ENCODE results near the gene OSBPL1A. TPM values are rescaled to one million over a fixed set of nuclear protein-coding genes. Genes with fewer than 3 reads are reported as not detected.

The OSBPL1A gene
- total RNA-seq, 4 donors from 2014 or later, result 61.5 to 227 (median 98.7) TPM

DNA sequence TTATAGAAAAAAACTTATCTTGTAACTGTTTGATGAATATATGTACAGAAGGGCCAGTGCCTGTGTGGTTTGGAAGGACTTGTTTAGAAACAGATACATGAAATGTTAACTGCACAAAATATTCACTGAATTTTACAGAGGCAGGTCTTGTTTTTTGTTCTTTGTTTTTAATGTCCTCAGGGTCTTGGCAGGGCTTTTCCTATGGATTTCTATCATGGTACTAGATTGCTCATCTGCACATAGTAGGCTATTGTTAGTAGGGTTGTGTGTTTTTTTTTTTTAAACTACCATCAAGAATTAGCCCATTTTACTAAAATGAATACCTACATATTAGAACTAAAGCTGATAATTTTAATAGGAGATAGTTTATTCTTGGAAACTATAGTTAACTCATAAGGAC is 255.2 kb downstream of the OSBPL1A start:
- no peak for TF ChIP-seq POLR2A (IDR thresholded peaks at IDR 0.05)
- TF ChIP-seq, protein P1, sequence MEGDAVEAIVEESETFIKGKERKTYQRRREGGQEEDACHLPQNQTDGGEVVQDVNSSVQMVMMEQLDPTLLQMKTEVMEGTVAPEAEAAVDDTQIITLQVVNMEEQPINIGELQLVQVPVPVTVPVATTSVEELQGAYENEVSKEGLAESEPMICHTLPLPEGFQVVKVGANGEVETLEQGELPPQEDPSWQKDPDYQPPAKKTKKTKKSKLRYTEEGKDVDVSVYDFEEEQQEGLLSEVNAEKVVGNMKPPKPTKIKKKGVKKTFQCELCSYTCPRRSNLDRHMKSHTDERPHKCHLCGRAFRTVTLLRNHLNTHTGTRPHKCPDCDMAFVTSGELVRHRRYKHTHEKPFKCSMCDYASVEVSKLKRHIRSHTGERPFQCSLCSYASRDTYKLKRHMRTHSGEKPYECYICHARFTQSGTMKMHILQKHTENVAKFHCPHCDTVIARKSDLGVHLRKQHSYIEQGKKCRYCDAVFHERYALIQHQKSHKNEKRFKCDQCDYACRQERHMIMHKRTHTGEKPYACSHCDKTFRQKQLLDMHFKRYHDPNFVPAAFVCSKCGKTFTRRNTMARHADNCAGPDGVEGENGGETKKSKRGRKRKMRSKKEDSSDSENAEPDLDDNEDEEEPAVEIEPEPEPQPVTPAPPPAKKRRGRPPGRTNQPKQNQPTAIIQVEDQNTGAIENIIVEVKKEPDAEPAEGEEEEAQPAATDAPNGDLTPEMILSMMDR (IDR thresholded peaks at IDR 0.05 in 4 of 5, conservative IDR thresholded peaks at IDR 0.05 in 1 of 5), result no peak
- no peak overlapping the region for H3K27ac ChIP-seq
- no peaks in the 10 kb centered on the region for H3K9me3 ChIP-seq
- H3K27me3 ChIP-seq, result peaks cover 0 to 21% (median 0%) of the 10 kb centered on the region in 3 donors
- intact Hi-C loops (cut with DNase I; ENCODE audit: low total_unique reads), result no loop called here
- no peak overlapping the region for H3K4me3 ChIP-seq
- in situ Hi-C loops (cut with MboI; ENCODE audit: low sequenced_read_pairs in 4 of 4), result no loop called here
- DNase-seq (no peak), ATAC-seq (no peak)
- no peaks in the 10 kb centered on the region for H3K36me3 ChIP-seq
- no peaks in the 10 kb centered on the region for H3K4me1 ChIP-seq

DNA sequence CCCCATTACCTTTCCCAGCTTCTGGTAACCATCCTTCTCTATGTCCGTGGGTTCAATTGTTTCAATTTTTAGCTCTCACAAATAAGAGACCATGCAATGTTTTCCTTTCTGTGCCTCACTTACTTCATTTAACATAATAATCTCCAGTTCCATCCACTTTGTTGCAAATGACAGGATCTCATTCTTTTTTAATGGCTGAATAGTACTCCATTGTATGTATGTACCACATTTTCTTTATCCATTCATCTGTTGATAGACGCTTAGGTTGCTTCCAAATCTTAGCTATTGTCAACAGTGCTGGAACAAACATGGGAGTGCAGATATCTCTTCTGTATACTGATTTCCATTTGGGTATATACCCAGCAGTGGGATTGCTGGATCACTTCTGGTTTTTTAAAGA is 256.9 kb downstream of the OSBPL1A start:
- H3K4me1 ChIP-seq, result no peaks in the 10 kb centered on the region
- in situ Hi-C loops (cut with MboI; ENCODE audit: low sequenced_read_pairs in 4 of 4) (no loop called here), intact Hi-C loops (cut with DNase I; ENCODE audit: low total_unique reads) (no loop called here)
- no peak overlapping the region for H3K4me3 ChIP-seq
- TF ChIP-seq, protein P1 (IDR thresholded peaks at IDR 0.05 in 4 of 5, conservative IDR thresholded peaks at IDR 0.05 in 1 of 5), result no peak
- no peak for TF ChIP-seq POLR2A (IDR thresholded peaks at IDR 0.05)
- no peak for DNase-seq
- H3K27ac ChIP-seq, result no peak overlapping the region
- H3K9me3 ChIP-seq, result no peaks in the 10 kb centered on the region
- no peaks in the 10 kb centered on the region for H3K36me3 ChIP-seq
- no peak for ATAC-seq
- H3K27me3 ChIP-seq, result peaks cover 0 to 21% (median 0%) of the 10 kb centered on the region in 3 donors

DNA sequence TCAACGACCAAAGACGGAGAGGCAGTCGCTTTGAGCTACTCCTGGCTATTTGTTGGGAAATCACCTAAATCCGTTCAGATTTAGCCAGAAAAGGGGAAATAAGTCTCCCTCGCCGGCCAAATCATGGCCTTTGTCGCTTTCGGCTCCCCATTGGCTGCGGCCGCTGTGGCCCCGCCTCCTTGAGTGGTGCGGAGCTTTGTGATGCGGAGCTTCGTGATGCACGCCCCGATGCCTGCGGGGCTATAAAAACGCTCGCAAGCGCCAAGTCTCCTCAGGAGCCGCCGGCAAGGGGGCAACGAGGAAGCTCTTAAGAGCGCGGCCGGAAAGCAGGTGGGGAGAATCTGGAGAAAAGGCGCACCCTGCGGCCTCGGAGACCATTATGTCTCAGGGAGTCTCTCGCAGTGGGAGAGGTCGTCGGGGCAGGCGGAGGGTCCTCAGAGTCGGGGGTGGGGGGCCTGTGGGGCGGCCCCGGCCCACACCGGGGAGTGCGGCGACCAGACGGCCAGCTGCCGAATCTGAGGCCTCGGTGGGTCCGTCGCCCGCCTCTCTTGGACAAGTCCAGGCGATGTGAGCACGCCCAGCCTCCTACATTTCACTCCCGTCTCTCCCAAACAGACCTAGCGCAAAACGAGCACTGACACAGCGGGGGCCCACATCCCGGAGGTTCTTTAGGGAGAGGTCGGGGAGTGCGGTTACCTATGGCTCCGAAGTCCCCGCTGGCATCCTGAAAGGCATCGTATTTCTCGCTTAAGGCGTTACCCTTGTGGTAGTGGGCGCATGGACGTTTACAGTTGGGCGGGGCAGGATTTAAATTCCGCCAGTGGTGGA is 258.6 kb downstream of the OSBPL1A start, which contains the start of gene CABYR:
Gene CABYR, plus strand, starts transcription at position 274 of the 828 bp plus-strand sequence. CDS start 4,053 bp downstream, outside the sequence.
- TF ChIP-seq, protein P1 (IDR thresholded peaks at IDR 0.05 in 4 of 5, conservative IDR thresholded peaks at IDR 0.05 in 1 of 5), result no peak
- TF ChIP-seq POLR2A (IDR thresholded peaks at IDR 0.05), result peak; percentile 12 to 26
- peak within 1 kb of the TSS; percentile 46 to 64 (median 54) for H3K4me3 ChIP-seq
- intact Hi-C loops (cut with DNase I; ENCODE audit: low total_unique reads), result no loop called here
- ATAC-seq (peak; percentile 51 to 65), DNase-seq (peak in 1 of 2 donors; percentile 39)
- H3K4me1 ChIP-seq, result no peaks in the 10 kb centered on the region
- no peaks in the 10 kb centered on the region for H3K9me3 ChIP-seq
- H3K36me3 ChIP-seq, result no peaks in the 10 kb centered on the region
- H3K27me3 ChIP-seq, result peaks cover 0 to 21% (median 0%) of the 10 kb centered on the region in 3 donors
- in situ Hi-C loops (cut with MboI; ENCODE audit: low sequenced_read_pairs in 4 of 4), result no loop called here
- no peak within 1 kb of the TSS for H3K27ac ChIP-seq

DNA sequence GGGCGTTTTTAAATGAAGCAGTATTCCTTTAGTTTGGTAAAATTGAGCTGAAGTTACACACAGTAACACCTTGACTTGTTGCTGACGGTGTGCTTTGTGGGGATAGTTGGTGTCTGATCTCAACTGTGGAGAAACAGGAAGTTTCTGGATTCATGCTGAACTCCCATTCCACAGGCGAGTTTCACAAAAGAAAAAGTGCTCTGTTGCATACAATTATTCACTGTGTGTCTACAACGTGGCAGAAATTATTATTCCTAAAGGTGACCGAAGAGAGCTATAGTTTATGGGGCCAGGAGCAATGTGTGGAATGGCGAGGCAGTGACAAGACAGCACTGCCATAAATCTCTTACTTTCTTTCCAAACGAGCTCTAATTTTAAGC is 259.2 kb downstream of the OSBPL1A start:
- DNase-seq (no peak), ATAC-seq (peak in 1 of 2 donors; percentile 9)
- no peak for TF ChIP-seq POLR2A (IDR thresholded peaks at IDR 0.05)
- TF ChIP-seq, protein P1 (IDR thresholded peaks at IDR 0.05 in 4 of 5, conservative IDR thresholded peaks at IDR 0.05 in 1 of 5), result no peak
- H3K27me3 ChIP-seq, result peaks cover 0 to 21% (median 0%) of the 10 kb centered on the region in 3 donors
- no peak overlapping the region for H3K27ac ChIP-seq
- H3K4me3 ChIP-seq, result peak overlapping the region; percentile 46 to 64 (median 54)
- in situ Hi-C loops (cut with MboI; ENCODE audit: low sequenced_read_pairs in 4 of 4) (no loop called here), intact Hi-C loops (cut with DNase I; ENCODE audit: low total_unique reads) (no loop called here)
- H3K4me1 ChIP-seq, result no peaks in the 10 kb centered on the region
- H3K9me3 ChIP-seq, result no peaks in the 10 kb centered on the region
- no peaks in the 10 kb centered on the region for H3K36me3 ChIP-seq
